Esophagus squamous epithelium (tissue), 5 donors: ENCODE results near the gene SRC. TPM values are rescaled to one million over a fixed set of nuclear protein-coding genes. Genes with fewer than 3 reads are reported as not detected.

Experiments
- DNase-seq: peaks from one replicate; lab custom pipeline; 2025; lab: John Stamatoyannopoulos, UW
- H3K27ac ChIP-seq, 4 donors: fragments of 200-600 bp; sonication (generic); one replicate each; pipeline ENCODE4 v1.5.1; 2016 to 2019; ENCODE audit warnings: mild to moderate bottlenecking in 1 of 4
- H3K27me3 ChIP-seq, 4 donors: fragments of 200-600 bp; sonication (generic); 1 replicate in 3 of 4; 2 replicates in 1 of 4; pipeline versions ENCODE4 v1.5.1 to v1.6.0; 2017 to 2021; ENCODE audit warnings: antibody characterized with exemption in 1 of 4
- H3K36me3 ChIP-seq, 3 donors: fragments of 200-600 bp; sonication (generic); one replicate each; pipeline ENCODE4 v1.5.1; 2016 to 2019
- H3K4me1 ChIP-seq, 3 donors: fragments of 200-600 bp; sonication (generic); one replicate each; pipeline ENCODE4 v1.5.1; 2017 to 2019
- H3K4me3 ChIP-seq, 4 donors: fragments of 200-600 bp; sonication (generic); 1 replicate in 3 of 4; 2 replicates in 1 of 4; pipeline ENCODE4 v1.5.1; 2016 to 2019; ENCODE audit warnings: mild to moderate bottlenecking in 2 of 4, moderate library complexity in 1 of 4
- H3K9me3 ChIP-seq, 3 donors: fragments of 200-600 bp; sonication (generic); one replicate each; pipeline ENCODE4 v1.5.1; 2016 to 2019
- CTCF ChIP-seq, 6 experiments: fragments of 450-650 bp in 4 of 6; fragments of 200-600 bp in 2 of 6; sonication (generic) in 2 of 6; IDR thresholded peaks; one replicate each; pipeline ENCODE4 v1.5.1; 2016 to 2019; ENCODE audit warnings: antibody characterized with exemption in 6 of 6, mild to moderate bottlenecking in 4 of 6, moderate library complexity in 4 of 6
- POLR2A ChIP-seq, 4 donors: fragments of 450-650 bp; IDR thresholded peaks; one replicate each; pipeline ENCODE4 v1.6.1; 2017; ENCODE audit warnings: antibody characterized with exemption in 4 of 4, mild to moderate bottlenecking in 4 of 4, moderate library complexity in 3 of 4
- WGBS, 2 donors: methylation state at CpG; one replicate each; pipeline ENCODE4 v1.1.5; 2018; 5-methylcytosine and 5-hydroxymethylcytosine counted together
- intact Hi-C: fragments of 100-400 bp; cut with DNase I; formaldehyde crosslinking; loops from one replicate; pipeline ENCODE4 v1.15.0; 2022
- total RNA-seq, 4 donors: library from RNA; depleted of rRNA; stranded (reverse); fragments of >200 nt; gene quantifications; one replicate each; pipeline ENCODE4 v1.1.0, GENCODE V29; 2016
- donor health status: DM: yes; HTN: yes; CAD: no.

The SRC gene
- total RNA-seq, 4 donors from 2014 or later, result 32.4 to 46.5 (median 39.0) TPM

- TF ChIP-seq POLR2A (IDR thresholded peaks at IDR 0.05) (no peak), CTCF (IDR thresholded peaks at IDR 0.05) (no peak)
- Histone ChIP-seq H3K27me3 (peaks cover 0 to 4% (median 0%) of the 10 kb centered on the region in 4 donors), H3K27ac (no peak overlapping the region), H3K36me3 (peaks cover 15 to 85% (median 24%) of the 10 kb centered on the region in 3 donors), H3K9me3 (no peaks in the 10 kb centered on the region), H3K4me3 (no peak overlapping the region), H3K4me1 (peaks cover 3 to 29% (median 11%) of the 10 kb centered on the region in 3 donors)
- intact Hi-C loops, result loop anchor here (2.0 to 10.0 kb wide), 3 partner anchors 103 to 191 kb away; partner anchors contain the start of genes BLCAP and NNAT
- 60 to 83% methylated on average over 2 to 13 of the region's 25 CpGs for WGBS, 2 donors
- DNase-seq, result no peak
These were observed 39.9 kb downstream of the SRC start for GRCh38 chr20:37385659-37386504.

- Histone ChIP-seq H3K27ac (no peak overlapping the region), H3K4me1 (peaks cover 3 to 29% (median 11%) of the 10 kb centered on the region in 3 donors), H3K4me3 (no peak overlapping the region), H3K27me3 (peaks cover 0 to 4% (median 0%) of the 10 kb centered on the region in 4 donors), H3K9me3 (no peaks in the 10 kb centered on the region), H3K36me3 (peaks cover 15 to 87% (median 24%) of the 10 kb centered on the region in 3 donors)
- DNase-seq, result no peak
- TF ChIP-seq POLR2A (IDR thresholded peaks at IDR 0.05) (no peak), CTCF (IDR thresholded peaks at IDR 0.05) (no peak)
- intact Hi-C loops, result loop anchor here (10.0 kb wide), 2 partner anchors 138 to 192 kb away; partner anchors contain the start of genes BLCAP and NNAT
- 73 to 79% methylated on average over 8 to 11 of the region's 20 CpGs for WGBS, 2 donors
These were observed 40.7 kb downstream of the SRC start for GRCh38 chr20:37386505-37387251.

- H3K36me3 ChIP-seq, result peaks cover 15 to 94% (median 24%) of the 10 kb centered on the region in 3 donors
- peaks cover 0 to 4% (median 0%) of the 10 kb centered on the region in 4 donors for H3K27me3 ChIP-seq
- DNase-seq, result no peak
- 82 to 85% methylated on average over 11 to 13 of the region's 13 CpGs for WGBS, 2 donors
- peaks cover 3 to 25% (median 11%) of the 10 kb centered on the region in 3 donors for H3K4me1 ChIP-seq
- no peaks in the 10 kb centered on the region for H3K9me3 ChIP-seq
- H3K27ac ChIP-seq, result no peak overlapping the region
- H3K4me3 ChIP-seq, result no peak overlapping the region
- intact Hi-C loops, result loop anchor here (10.0 kb wide), 2 partner anchors 137 to 193 kb away; partner anchors contain the start of genes BLCAP and NNAT
- TF ChIP-seq CTCF (IDR thresholded peaks at IDR 0.05) (no peak), POLR2A (IDR thresholded peaks at IDR 0.05) (no peak)
These were observed 41.8 kb downstream of the SRC start for GRCh38 chr20:37387519-37388269.

GRCh38 chr20:37388831-37389230 lies 42.9 kb downstream of the SRC start:
- Histone ChIP-seq H3K4me3 (no peak overlapping the region), H3K36me3 (peaks cover 15 to 97% (median 24%) of the 10 kb centered on the region in 3 donors), H3K27me3 (peaks cover 0 to 4% (median 0%) of the 10 kb centered on the region in 4 donors), H3K4me1 (peaks cover 3 to 23% (median 8%) of the 10 kb centered on the region in 3 donors), H3K9me3 (no peaks in the 10 kb centered on the region), H3K27ac (no peak overlapping the region)
- DNase-seq, result no peak
- 86 to 88% methylated on average over 4 to 6 of the region's 9 CpGs for WGBS, 2 donors
- no peak for TF ChIP-seq CTCF (IDR thresholded peaks at IDR 0.05)
- TF ChIP-seq POLR2A (IDR thresholded peaks at IDR 0.05), result no peak
- intact Hi-C loops, result loop anchor here (10.0 kb wide), 2 partner anchors 136 to 194 kb away; partner anchors contain the start of genes BLCAP and NNAT
